ENCODE data around the gene UQCRC1.
"Not testable (repeated sequence)": the region's sequence is repeated elsewhere in the genome, so short reads cannot be mapped to it uniquely, and the experiment has no call there.

UQCRC1 gene

GRCh38 chr3:48556796-48557626 is 52.4 kb downstream of the UQCRC1 start, which contains the start of gene PFKFB4:
PFKFB4 (minus strand) TSS chr3:48556803; CDS start chr3:48556777, 26 bp downstream.
- no peaks in the 10 kb centered on the region for H3K27me3 ChIP-seq (ENCODE audit: control insufficient read depth in 2 of 2, insufficient read depth in 2 of 2, low read length in 2 of 2)
- peak within 1 kb of the TSS; percentile 32 to 67 for H3K9ac ChIP-seq (ENCODE audit: low read depth in 1 of 2, low read length in 2 of 2)
- H3K36me3 ChIP-seq (ENCODE audit: control insufficient read depth in 2 of 2, insufficient read depth in 2 of 2, low read length in 2 of 2), result no peaks in the 10 kb centered on the region
- no peaks in the 10 kb centered on the region for H3K9me3 ChIP-seq (ENCODE audit: control insufficient read depth in 2 of 2, low read length in 2 of 2)
- H3K27ac ChIP-seq (ENCODE audit: low read depth in 2 of 2, low read length in 2 of 2), result peak within 1 kb of the TSS; percentile 34 to 61
- H3K4me1 ChIP-seq (ENCODE audit: control insufficient read depth in 2 of 2, insufficient read depth in 2 of 2, low read length in 2 of 2), result peaks cover 27 to 44% of the 10 kb centered on the region in 2 donors
- peak within 1 kb of the TSS; percentile 73 to 75 for H3K4me3 ChIP-seq (ENCODE audit: low read length in 2 of 2)

- H3K27me3 ChIP-seq (ENCODE audit: control insufficient read depth in 2 of 2, insufficient read depth in 2 of 2, low read length in 2 of 2), result no peaks in the 10 kb centered on the region
- H3K9me3 ChIP-seq (ENCODE audit: control insufficient read depth in 2 of 2, low read length in 2 of 2), result no peaks in the 10 kb centered on the region
- H3K4me3 ChIP-seq (ENCODE audit: low read length in 2 of 2), result peak overlapping the region; percentile 69 to 73
- peak overlapping the region; percentile 34 to 58 for H3K27ac ChIP-seq (ENCODE audit: low read depth in 2 of 2, low read length in 2 of 2)
- H3K9ac ChIP-seq (ENCODE audit: low read depth in 1 of 2, low read length in 2 of 2), result peak overlapping the region; percentile 32 to 67
- H3K4me1 ChIP-seq (ENCODE audit: control insufficient read depth in 2 of 2, insufficient read depth in 2 of 2, low read length in 2 of 2), result peaks cover 27 to 44% of the 10 kb centered on the region in 2 donors
- no peaks in the 10 kb centered on the region for H3K36me3 ChIP-seq (ENCODE audit: control insufficient read depth in 2 of 2, insufficient read depth in 2 of 2, low read length in 2 of 2)
Observed at GRCh38 chr3:48555949-48556795, 53.3 kb downstream of the UQCRC1 start.

GRCh38 chr3:48555231-48555948 is 54.1 kb downstream of the UQCRC1 start:
- H3K4me3 ChIP-seq (ENCODE audit: low read length in 2 of 2), result peak overlapping the region in 1 of 2 donors; percentile 69
- H3K4me1 ChIP-seq (ENCODE audit: control insufficient read depth in 2 of 2, insufficient read depth in 2 of 2, low read length in 2 of 2), result peaks cover 27 to 43% of the 10 kb centered on the region in 2 donors
- H3K27me3 ChIP-seq (ENCODE audit: control insufficient read depth in 2 of 2, insufficient read depth in 2 of 2, low read length in 2 of 2), result no peaks in the 10 kb centered on the region
- peak overlapping the region; percentile 34 to 58 for H3K27ac ChIP-seq (ENCODE audit: low read depth in 2 of 2, low read length in 2 of 2)
- peak overlapping the region; percentile 17 to 34 for H3K9ac ChIP-seq (ENCODE audit: low read depth in 1 of 2, low read length in 2 of 2)
- no peaks in the 10 kb centered on the region for H3K9me3 ChIP-seq (ENCODE audit: control insufficient read depth in 2 of 2, low read length in 2 of 2)
- H3K36me3 ChIP-seq (ENCODE audit: control insufficient read depth in 2 of 2, insufficient read depth in 2 of 2, low read length in 2 of 2), result no peaks in the 10 kb centered on the region

- H3K9ac ChIP-seq (ENCODE audit: low read depth in 1 of 2, low read length in 2 of 2), result peak overlapping the region in 1 of 2 donors; percentile 5
- H3K4me1 ChIP-seq (ENCODE audit: control insufficient read depth in 2 of 2, insufficient read depth in 2 of 2, low read length in 2 of 2), result peaks cover 25 to 39% of the 10 kb centered on the region in 2 donors
- no peaks in the 10 kb centered on the region for H3K36me3 ChIP-seq (ENCODE audit: control insufficient read depth in 2 of 2, insufficient read depth in 2 of 2, low read length in 2 of 2)
- peak overlapping the region in 1 of 2 donors; percentile 32 for H3K27ac ChIP-seq (ENCODE audit: low read depth in 2 of 2, low read length in 2 of 2)
- H3K9me3 ChIP-seq (ENCODE audit: control insufficient read depth in 2 of 2, low read length in 2 of 2), result no peaks in the 10 kb centered on the region
- H3K4me3 ChIP-seq (ENCODE audit: low read length in 2 of 2), result no peak overlapping the region
- no peaks in the 10 kb centered on the region for H3K27me3 ChIP-seq (ENCODE audit: control insufficient read depth in 2 of 2, insufficient read depth in 2 of 2, low read length in 2 of 2)
Observed at GRCh38 chr3:48553886-48554845, 55.3 kb downstream of the UQCRC1 start.

- Histone ChIP-seq H3K4me1 (ENCODE audit: control insufficient read depth in 2 of 2, insufficient read depth in 2 of 2, low read length in 2 of 2) (peaks cover 23 to 35% of the 10 kb centered on the region in 2 donors), H3K27me3 (ENCODE audit: control insufficient read depth in 2 of 2, insufficient read depth in 2 of 2, low read length in 2 of 2) (no peaks in the 10 kb centered on the region), H3K9me3 (ENCODE audit: control insufficient read depth in 2 of 2, low read length in 2 of 2) (no peaks in the 10 kb centered on the region), H3K9ac (ENCODE audit: low read depth in 1 of 2, low read length in 2 of 2) (no peak overlapping the region), H3K36me3 (ENCODE audit: control insufficient read depth in 2 of 2, insufficient read depth in 2 of 2, low read length in 2 of 2) (no peaks in the 10 kb centered on the region), H3K4me3 (ENCODE audit: low read length in 2 of 2) (no peak overlapping the region), H3K27ac (ENCODE audit: low read depth in 2 of 2, low read length in 2 of 2) (peak overlapping the region in 1 of 2 donors; percentile 32)
Observed at GRCh38 chr3:48553361-48553760, 56.1 kb downstream of the UQCRC1 start.

GRCh38 chr3:48552111-48552951 is 57.1 kb downstream of the UQCRC1 start:
- Histone ChIP-seq H3K27me3 (ENCODE audit: control insufficient read depth in 2 of 2, insufficient read depth in 2 of 2, low read length in 2 of 2) (no peaks in the 10 kb centered on the region), H3K9ac (ENCODE audit: low read depth in 1 of 2, low read length in 2 of 2) (no peak overlapping the region), H3K9me3 (ENCODE audit: control insufficient read depth in 2 of 2, low read length in 2 of 2) (no peaks in the 10 kb centered on the region), H3K36me3 (ENCODE audit: control insufficient read depth in 2 of 2, insufficient read depth in 2 of 2, low read length in 2 of 2) (no peaks in the 10 kb centered on the region), H3K4me3 (ENCODE audit: low read length in 2 of 2) (no peak overlapping the region), H3K27ac (ENCODE audit: low read depth in 2 of 2, low read length in 2 of 2) (peak overlapping the region; percentile 28 to 49), H3K4me1 (ENCODE audit: control insufficient read depth in 2 of 2, insufficient read depth in 2 of 2, low read length in 2 of 2) (peaks cover 21 to 29% of the 10 kb centered on the region in 2 donors)

GRCh38 chr3:48551651-48552050 is 57.8 kb downstream of the UQCRC1 start:
- H3K27ac ChIP-seq (ENCODE audit: low read depth in 2 of 2, low read length in 2 of 2); H3K9me3 ChIP-seq (ENCODE audit: control insufficient read depth in 2 of 2, low read length in 2 of 2); H3K27me3 ChIP-seq (ENCODE audit: control insufficient read depth in 2 of 2, insufficient read depth in 2 of 2, low read length in 2 of 2); H3K9ac ChIP-seq (ENCODE audit: low read depth in 1 of 2, low read length in 2 of 2); H3K36me3 ChIP-seq (ENCODE audit: control insufficient read depth in 2 of 2, insufficient read depth in 2 of 2, low read length in 2 of 2); H3K4me3 ChIP-seq (ENCODE audit: low read length in 2 of 2): not testable (repeated sequence)
- peaks cover 19 to 26% of the 10 kb centered on the region in 2 donors for H3K4me1 ChIP-seq (ENCODE audit: control insufficient read depth in 2 of 2, insufficient read depth in 2 of 2, low read length in 2 of 2)

Data from mucosa of rectum (tissue), 2 donors.